ENCODE measurements around the gene GLDN.

The GLDN gene

DNA sequence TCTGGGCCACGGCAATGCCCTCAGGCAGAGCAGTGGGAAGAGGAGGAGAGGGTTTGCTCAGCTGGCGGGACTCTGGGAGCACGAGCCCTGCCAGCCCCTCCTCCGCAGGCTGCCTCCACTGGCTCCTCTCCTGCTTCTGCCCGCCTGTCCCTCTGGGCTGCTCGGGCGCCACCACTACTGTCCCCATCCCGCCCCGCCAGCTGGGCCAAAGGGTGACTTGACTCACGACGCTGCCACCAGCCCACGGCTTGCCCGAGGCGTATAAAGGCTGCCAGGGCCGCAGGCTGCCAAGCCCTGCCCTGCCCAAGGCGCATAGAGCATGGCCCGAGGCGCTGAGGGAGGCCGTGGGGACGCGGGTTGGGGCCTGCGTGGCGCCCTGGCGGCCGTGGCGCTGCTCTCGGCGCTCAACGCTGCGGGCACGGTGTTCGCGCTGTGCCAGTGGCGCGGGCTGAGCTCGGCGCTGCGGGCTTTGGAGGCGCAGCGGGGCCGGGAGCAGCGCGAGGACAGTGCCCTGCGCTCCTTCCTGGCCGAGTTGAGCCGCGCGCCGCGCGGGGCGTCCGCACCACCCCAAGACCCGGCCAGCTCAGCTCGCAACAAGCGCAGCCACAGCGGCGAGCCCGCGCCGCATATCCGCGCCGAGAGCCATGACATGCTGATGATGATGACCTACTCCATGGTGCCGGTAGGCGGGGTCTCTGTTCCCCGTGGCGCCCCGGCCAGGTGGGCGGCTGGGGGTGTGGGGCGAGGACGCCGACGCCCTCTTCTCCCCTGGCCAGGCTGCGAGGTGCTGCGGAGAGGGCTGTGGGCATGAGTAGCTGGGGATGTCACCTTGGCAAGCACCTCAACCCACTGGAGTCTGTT is at the start of gene GLDN:
GLDN (plus strand) TSS at position 290 of the 861 bp plus-strand sequence; CDS start at position 320, 30 bp downstream.
- no peak for DNase-seq (ENCODE audit: low read depth)

DNA sequence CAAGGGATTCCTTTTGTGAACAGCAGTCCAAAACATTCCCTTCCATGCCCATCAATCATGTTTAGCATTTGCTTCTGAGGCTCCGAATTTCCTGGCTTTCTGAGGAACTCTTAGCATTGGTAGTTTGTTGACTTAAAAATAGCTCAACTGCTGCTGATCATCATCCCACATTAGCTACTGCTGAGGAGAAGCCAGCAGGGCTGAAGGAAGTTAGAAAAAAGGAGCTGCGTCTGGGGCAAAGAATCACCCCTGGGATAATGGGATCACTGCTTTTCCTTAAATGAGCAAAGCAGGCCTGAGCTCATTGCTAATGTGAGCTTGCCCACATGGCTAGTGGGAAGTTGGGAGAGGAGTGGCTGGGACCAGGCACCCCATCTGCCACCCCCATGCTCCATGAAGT is 42.8 kb upstream of the GLDN start:
- no peak for DNase-seq (ENCODE audit: low read depth)

DNA sequence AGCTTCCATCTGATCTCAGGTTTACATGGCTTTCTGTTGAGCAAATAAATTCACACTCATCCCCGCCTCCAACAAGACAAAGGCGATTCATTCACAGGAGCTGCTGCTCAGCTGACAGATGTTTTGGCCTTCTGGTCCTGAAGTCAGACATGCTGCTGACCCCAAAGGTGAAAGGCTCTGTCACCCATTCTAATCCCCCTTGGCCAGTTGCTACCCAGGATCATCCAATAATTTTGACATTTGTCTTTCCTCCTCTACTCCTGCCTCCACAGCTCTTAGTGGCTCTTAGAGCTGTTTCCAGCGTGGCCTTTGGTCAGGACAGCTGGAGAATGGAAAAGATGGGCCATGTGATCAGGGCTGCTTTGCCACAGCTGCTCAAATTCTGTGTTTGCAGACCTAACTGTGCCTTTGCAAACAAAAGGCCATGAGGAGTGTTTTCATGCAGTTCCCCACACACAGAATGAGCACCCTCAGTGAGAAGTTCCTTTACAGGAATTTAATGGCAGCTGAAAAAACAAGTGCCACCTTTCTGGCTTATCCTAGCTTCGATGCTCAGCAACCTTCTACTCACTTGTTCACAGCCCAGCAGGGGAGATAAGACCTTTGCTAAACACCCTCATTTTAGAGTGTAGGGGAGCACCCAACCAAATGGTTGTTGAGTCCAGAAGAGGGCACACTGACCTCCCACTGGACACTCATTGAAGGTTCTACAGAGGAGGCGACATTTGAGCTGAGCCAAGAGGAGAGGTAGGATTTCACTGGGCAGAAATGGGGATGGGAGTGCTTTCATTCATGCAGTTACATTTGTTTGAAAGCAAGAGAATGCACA is 42.1 kb upstream of the GLDN start:
- DNase-seq (ENCODE audit: low read depth) = no peak

DNA sequence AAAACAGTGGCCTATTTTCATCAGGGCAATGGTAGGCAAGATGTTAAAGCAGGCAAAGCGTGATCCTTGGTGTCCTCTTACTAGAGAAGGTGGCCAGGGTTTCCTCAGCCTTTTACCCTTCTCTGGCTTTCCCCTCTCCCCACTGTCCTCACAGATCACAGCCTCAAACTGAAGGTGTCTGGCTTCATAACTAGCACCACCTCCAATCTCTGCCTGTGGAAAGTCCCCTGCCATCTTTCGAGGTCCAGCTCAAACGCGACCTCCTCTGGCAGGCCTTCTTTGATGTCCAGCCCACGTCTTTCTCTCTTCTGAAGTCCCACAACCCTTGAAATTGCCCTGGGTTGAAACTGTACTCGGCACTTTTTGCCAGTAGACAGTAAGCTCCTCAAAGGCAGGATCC is 39.0 kb upstream of the GLDN start:
- no peak for DNase-seq (ENCODE audit: low read depth)

DNA sequence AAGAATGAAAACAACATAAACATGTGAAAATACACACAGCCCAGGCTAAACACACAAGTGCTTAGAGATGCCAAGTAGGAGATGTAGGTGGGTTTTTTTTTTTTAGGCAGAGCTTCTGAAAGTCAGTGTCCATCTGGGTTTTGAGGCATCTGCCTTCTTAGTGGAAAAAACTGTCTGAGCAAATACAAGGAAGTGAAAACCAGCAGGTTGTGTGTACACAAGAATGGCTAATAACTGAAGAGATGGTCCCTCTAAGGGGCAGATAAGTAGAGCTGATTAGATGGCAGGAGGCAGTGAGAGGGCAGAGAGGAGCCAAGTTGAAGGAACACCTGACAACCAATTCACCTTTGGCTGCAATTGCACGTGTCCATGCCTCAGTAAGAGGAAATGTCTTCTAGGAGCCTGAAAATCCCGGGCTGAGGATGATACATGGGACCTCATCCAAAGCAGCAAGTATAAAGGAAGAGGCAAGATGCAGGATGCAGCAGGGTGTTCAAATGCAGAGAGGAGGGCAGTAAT is 37.9 kb upstream of the GLDN start:
- DNase-seq (ENCODE audit: low read depth) = no peak

DNA sequence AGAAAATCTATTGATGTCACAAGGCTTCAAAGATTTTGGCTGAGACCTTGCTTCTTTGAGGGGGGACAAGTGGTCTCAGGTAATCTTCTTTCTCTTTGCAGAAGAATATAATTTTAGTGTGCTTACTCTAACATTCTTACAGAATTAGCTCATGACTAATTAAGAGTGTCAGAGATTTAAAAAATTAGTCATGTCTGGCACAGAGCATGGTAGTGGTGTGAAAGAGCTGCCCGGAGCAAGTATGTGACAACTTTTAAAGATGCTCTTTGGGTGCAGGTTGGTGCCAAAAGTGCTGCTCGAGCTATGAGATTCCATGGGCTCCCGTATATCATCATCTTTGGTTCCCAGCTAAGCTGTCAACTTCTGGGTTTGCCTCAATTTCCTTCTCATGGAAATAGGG is 34.1 kb upstream of the GLDN start:
- no peak for DNase-seq (ENCODE audit: low read depth)

DNA sequence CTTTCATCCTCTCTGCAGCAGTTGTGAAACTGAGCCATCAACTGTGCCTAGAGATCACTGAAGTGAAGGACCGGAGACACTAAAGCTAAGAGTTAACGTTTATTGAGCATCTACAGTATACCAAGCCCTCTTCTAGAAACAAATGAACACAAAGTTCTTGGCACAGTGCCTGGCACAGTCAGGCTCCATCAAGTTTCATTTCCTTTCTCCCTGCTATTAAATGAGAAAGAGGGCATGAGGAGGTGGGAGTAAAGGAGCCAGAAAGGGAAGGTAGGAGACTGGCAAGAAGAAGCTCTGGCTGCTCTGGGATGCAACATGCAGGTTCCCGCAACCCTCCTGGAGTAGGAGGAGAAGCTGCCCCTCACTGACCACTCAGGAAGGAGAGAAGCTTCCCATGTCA is 33.6 kb upstream of the GLDN start:
- DNase-seq (ENCODE audit: low read depth) = no peak

DNA sequence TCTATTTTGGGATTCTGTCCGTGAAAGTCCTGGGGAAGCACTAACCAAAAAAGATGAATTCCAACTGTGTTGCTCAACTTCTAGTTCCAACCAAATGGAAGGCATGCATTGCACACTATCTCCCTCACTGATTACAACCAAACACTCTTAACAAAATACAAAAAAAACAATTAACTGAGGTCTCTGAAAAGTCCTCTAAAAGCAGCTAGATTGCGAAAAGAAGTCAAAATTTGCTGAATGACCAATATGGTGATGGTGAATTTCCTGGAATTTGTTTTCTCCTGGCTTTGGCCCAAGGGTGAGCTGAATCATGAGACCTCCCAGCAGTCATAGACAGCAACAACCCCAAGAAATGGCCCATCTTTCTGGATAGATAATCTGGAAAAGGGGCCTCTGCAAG is 31.4 kb upstream of the GLDN start:
- no peak for DNase-seq (ENCODE audit: low read depth)

DNA sequence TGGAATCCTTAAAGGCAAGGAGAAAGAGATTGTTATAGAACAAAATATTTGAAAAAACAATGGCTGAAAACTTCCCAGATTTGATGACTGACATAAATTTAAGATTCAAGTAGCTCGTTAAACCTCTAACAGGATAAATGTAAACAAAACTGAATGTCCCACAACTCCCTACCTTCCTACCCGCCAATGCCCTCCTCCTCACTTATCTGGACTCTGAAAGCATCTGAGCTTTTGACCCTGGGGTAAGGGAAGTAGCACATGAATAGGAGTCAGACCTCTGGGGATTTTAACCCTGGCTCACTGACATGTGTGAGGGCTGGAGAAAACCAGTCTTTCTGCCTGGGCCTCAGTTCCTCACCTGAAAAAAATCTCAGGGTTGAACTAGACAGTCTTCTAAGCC is 29.9 kb upstream of the GLDN start:
- no peak for DNase-seq (ENCODE audit: low read depth)

DNA sequence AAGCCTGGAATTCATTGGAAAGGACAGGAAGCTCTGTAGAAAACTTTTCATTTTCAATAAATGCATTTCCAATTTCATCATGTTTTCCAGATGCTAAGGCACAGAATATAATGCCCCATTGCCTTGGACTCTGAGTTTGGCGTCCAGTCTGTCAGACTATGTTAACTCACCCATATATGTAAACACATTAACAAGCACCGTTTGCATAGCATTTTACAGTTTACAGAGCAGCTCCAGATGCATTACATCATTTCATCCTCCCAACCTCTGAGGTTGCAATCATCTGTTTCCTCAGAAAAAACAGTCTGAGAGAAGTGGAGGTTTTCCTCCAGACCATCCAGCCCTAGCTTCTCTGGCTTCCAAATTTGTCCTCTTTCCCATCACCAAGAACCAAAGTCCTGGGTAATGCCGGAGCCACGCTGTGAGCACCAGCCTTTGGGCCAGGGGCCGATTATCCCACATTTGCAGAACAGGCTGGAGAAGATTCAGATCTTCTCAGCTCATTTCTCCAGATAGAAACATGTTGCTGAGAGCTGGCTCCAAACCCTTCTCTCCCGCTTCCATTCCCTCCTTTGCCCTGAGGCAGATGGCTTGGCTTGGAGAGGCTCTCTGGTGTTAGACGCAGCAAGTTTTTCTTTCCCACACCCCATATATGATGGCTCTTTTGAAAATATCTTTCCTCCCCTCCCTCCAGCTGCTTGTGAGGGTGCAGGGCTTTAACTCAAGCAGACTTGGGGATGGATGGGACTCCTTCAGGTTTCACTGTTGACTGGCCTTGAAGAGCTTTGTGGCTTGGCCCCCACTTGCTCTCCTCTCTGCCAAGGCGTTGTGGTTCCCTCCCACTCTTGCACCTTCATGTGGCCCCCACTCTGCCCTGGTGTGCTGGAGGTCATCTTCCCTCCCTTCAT is 29.0 kb upstream of the GLDN start:
- no peak for DNase-seq (ENCODE audit: low read depth)

GRCh38 chr15:51313074-51313393 is 28.4 kb upstream of the GLDN start:
- DNase-seq (ENCODE audit: low read depth) = no peak

DNA sequence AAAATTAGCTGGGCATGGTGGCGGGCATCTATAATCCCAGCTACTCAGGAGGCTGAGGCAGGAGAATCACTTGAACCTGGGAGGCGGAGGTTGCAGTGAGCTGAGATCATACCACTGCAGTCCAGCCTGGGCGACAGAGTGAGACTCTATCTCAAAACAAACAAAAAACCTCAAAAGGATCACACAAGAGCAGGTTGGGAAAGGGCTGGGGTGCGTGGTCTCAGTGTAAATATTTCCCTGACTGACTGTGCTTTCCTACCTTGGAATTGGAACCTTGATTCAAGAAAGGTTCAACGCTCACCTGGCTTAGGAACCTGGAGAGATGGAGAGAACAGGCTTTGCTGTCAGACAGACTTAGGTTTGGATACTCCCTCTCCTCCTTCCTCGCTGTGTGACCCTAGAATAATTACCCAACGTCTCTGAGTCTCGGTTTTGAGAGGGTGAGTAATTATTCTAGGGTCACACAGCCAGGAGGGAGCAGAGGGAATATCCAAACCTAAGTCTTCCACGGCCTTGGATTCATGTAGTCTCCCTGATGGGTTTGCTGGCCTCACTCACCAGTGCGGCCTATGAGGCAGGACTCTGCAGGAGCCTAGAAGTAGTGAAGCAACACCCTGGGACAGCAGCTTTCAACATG is 27.7 kb upstream of the GLDN start:
- DNase-seq (ENCODE audit: low read depth) = no peak

- no peak for DNase-seq (ENCODE audit: low read depth)
These were observed 26.8 kb upstream of the GLDN start for GRCh38 chr15:51314391-51315337.

DNA sequence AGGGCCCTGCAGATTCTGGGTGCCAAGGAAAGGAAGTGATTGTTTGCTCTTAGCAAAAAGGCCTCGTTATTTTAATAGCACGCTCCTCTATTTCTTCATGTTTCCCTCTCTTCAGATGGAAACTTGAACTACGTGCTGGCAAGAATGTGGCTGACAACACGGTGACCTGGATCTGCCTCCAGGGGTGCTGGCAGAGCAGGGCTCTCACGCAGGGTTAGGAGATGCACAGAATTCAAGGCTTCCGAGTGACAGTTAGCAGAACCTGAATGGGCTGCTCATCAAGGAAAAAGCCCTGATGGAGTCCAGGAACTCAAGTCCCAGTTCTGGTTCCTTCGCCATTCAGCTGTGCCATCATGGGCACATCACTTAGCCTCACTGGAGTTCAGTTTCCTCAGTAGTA is 25.7 kb upstream of the GLDN start:
- DNase-seq (ENCODE audit: low read depth) = no peak

- DNase-seq (ENCODE audit: low read depth) = no peak
These were observed 24.8 kb upstream of the GLDN start for GRCh38 chr15:51316636-51317035.

DNA sequence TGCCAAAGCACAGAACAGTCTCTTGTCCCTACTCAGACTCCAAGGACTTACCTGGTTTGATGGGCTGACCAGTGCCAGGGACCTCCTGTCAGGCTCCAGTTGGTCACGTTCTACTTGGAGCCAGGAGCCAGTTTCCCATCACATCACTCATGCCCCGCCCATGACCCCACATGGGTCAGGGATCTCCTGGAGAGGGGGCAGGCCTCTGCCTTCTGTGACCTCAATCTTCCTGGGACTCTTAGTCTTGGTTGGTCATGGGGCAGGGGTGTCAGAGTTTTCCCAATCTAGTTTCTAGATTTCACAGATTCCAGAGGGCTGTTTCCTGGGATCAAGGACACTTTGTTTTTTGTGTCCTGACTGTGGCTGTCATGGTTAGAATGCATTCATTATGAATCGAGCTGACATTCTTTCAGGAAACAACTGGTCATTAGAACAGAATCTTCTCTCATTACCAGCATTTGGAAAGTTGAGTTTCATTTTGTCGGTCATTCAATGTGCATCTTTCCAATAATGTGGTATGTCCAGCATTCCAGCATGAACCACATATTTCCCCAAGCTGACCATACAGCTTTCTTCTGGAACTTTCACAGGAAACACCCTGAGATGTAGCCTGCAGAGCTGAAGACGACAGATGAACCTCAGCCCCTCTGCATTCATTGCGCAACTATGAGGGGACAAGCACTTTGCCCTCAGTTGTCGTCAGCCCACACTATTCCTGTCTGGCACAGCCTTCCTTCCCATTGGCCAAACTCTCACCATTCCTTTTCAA is 22.9 kb upstream of the GLDN start:
- no peak for DNase-seq (ENCODE audit: low read depth)

DNA sequence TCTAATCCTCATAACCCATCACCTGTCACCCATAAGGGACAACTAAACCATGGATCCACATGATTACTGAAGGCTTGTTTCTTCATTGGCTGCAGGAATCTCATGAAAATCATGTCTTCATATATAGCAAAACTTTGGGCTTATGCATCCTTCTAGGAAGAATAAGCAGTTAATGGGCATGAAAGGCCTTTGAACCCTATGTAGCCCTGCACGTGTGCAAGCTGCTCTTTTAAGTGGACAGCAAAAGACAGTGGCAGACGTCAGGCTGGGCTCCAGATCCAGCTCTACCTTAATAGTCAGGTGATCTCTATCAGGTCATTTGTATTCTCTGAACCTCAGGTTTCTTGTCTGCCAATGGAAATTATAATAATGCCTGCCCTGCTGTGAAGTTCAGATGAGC is 21.9 kb upstream of the GLDN start:
- no peak for DNase-seq (ENCODE audit: low read depth)

GRCh38 chr15:51320843-51321242 is 20.6 kb upstream of the GLDN start:
- DNase-seq (ENCODE audit: low read depth) = no peak

DNA sequence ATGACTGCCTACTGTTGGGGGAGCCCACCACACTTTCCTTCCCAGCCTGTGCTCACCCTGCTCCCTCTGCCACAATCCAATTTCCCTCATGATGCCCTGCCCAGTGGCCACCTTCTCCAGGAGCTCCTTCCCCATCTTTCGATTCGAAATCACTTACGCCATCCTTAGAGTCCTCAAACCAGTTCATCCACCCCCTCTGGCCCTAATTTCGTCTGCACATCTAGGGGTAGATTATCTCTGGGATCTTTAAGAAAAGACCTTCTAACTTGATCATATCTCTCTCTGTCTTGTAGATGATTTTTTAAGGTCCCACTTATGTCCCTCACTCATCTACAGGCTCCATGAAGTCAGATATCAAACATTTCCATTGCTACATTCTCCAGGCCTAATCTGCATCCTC is 20.1 kb upstream of the GLDN start:
- no peak for DNase-seq (ENCODE audit: low read depth)
